HG02870 (cell line): ENCODE measurements around the gene EEF1A2.

Source experiments
- ATAC-seq: cut with Tn5 transposase; IDR thresholded peaks from one replicate; pipeline ENCODE4 v1.9.1; 2021; ENCODE audit warnings: mild to moderate bottlenecking, moderate library complexity; ENCODE audit not compliant: unreplicated experiment

The EEF1A2 gene

GRCh38 chr20:63456429-63457284 is 42.2 kb downstream of the EEF1A2 start:
- no peak for ATAC-seq

- ATAC-seq = no peak
These were observed 43.4 kb downstream of the EEF1A2 start for GRCh38 chr20:63455568-63455859.

- ATAC-seq = no peak
These were observed 43.9 kb downstream of the EEF1A2 start for GRCh38 chr20:63454731-63455567.

GRCh38 chr20:63452821-63453523 is 45.9 kb downstream of the EEF1A2 start:
- ATAC-seq = no peak

- ATAC-seq = no peak
These were observed 46.5 kb downstream of the EEF1A2 start for GRCh38 chr20:63452341-63452740.

- no peak for ATAC-seq
These were observed 47.1 kb downstream of the EEF1A2 start for GRCh38 chr20:63451821-63452220.

GRCh38 chr20:63449796-63450730 is 48.8 kb downstream of the EEF1A2 start:
- ATAC-seq = no peak

GRCh38 chr20:63449025-63449424 is 49.9 kb downstream of the EEF1A2 start:
- no peak for ATAC-seq

- no peak for ATAC-seq
These were observed 50.9 kb downstream of the EEF1A2 start for GRCh38 chr20:63448031-63448430.

GRCh38 chr20:63447320-63447719 is 51.6 kb downstream of the EEF1A2 start:
- ATAC-seq = no peak

- no peak for ATAC-seq
These were observed 52.5 kb downstream of the EEF1A2 start for GRCh38 chr20:63446216-63447024.

GRCh38 chr20:63445075-63445734 is 53.7 kb downstream of the EEF1A2 start:
- no peak for ATAC-seq

- no peak for ATAC-seq
These were observed 54.3 kb downstream of the EEF1A2 start for GRCh38 chr20:63444548-63444947.

- ATAC-seq = no peak
These were observed 55.1 kb downstream of the EEF1A2 start for GRCh38 chr20:63443606-63444395.

- ATAC-seq = no peak
These were observed 56.8 kb downstream of the EEF1A2 start for GRCh38 chr20:63442100-63442493.

- ATAC-seq = no peak
These were observed 57.5 kb downstream of the EEF1A2 start for GRCh38 chr20:63441136-63442099.

GRCh38 chr20:63440366-63440955 is 58.4 kb downstream of the EEF1A2 start:
- no peak for ATAC-seq
